Coronary artery (tissue), 2 donors: ENCODE results near the gene ARL6.

Experiments used
- DNase-seq: peaks from one replicate; pipeline ENCODE4 v3.0.0-alpha.2; 2017; ENCODE audit warnings: low spot score
- H3K27ac ChIP-seq, 2 donors: fragments of 200-600 bp; sonication (generic); one replicate each; pipeline ENCODE4 v1.5.1; 2016 to 2019
- H3K4me3 ChIP-seq: fragments of 200-600 bp; sonication (generic); 2 replicates; pipeline ENCODE4 v1.5.1; 2016; ENCODE audit warnings: mild to moderate bottlenecking, moderate library complexity
- TF ChIP-seq, protein P1 (sequence below): fragments of 200-600 bp; sonication (generic); IDR thresholded peaks from one replicate; pipeline ENCODE4 v1.5.1; 2019; ENCODE audit warnings: antibody characterized with exemption

ARL6 gene

DNA sequence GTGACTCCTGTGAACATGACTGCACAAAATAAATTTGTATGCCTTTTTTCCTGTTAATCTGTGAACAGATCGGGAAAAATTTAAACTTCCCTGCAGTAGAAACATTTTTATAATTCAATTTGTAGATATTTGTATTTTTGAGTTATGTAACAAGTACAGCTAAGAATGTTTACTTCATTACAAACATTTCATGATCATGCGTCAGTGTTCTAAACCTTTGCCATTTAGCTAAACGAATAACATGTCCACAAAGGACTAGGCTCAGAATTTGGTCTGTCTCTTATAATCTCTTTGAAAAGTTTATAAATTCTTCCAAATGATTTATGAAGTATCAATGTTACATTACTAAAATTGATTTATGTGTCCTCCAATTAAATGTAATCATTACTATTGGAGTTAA is 39.9 kb downstream of the ARL6 start:
- H3K27ac ChIP-seq: no peak overlapping the region
- no peak overlapping the region for H3K4me3 ChIP-seq
- TF ChIP-seq, protein P1, sequence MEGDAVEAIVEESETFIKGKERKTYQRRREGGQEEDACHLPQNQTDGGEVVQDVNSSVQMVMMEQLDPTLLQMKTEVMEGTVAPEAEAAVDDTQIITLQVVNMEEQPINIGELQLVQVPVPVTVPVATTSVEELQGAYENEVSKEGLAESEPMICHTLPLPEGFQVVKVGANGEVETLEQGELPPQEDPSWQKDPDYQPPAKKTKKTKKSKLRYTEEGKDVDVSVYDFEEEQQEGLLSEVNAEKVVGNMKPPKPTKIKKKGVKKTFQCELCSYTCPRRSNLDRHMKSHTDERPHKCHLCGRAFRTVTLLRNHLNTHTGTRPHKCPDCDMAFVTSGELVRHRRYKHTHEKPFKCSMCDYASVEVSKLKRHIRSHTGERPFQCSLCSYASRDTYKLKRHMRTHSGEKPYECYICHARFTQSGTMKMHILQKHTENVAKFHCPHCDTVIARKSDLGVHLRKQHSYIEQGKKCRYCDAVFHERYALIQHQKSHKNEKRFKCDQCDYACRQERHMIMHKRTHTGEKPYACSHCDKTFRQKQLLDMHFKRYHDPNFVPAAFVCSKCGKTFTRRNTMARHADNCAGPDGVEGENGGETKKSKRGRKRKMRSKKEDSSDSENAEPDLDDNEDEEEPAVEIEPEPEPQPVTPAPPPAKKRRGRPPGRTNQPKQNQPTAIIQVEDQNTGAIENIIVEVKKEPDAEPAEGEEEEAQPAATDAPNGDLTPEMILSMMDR: no peak
- no peak for DNase-seq

DNA sequence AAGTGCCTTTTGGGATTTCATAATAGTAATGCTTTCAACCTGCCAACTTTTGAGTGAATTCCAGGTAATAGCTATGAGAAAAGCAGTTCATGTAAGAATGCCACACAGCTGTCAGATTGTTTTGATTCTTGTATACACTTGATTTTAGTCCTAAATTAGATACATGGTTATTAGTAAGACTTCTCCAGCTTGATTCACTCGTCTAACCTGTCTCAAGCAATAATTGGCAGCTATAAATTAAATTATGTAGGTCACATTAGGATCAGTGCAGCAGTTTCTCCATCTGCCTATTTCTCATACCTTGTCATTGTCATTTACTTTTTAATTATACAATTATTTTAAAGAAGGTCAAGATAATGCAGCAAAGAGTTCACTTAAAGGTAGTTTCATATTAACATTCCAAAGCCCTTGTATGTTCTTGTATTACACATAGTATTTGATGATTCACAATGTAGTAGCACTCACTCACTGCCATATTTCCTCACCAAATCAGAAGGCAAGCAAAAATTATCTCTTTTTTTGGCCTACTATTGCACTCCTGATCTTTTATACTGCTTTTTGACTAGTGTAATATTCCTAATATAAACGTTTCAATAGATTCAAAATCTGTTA is 46.3 kb downstream of the ARL6 start:
- no peak overlapping the region for H3K4me3 ChIP-seq
- TF ChIP-seq, protein P1: no peak
- no peak overlapping the region for H3K27ac ChIP-seq
- DNase-seq: no peak

DNA sequence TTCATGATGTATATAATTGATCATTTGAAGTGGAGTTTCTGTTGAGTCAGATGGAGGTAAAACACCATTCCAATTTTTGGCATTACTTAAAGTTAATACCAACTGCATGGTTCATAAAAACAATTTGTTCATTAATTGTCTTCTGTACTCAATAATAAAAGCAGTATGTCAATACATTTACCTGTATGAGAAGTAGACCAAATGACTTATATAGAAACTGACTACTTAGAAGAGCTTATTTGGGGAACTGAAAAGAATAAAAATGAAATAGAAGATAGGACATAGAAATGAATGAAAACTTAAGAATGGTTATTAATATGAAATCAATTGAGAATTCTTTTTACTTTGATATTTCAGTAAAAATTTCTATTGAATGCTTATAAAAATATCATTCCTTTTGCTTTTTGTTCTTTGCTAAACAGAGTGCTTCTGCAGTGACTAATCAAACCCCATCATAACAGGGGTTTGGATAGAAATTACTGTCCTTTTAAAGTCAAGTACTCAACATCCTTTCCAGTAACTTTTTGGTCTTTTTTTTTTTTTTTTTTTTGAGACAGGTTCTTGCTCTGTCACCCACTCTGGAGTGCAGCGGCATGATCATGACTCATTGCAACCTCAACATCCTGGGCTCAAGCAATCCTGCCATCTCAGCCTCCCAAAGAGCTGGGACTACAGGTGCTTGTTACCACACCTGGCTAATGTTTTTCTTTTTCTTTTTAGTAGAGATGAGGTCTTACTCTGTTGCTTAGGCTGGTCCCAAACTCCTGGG is 50.8 kb downstream of the ARL6 start:
- TF ChIP-seq, protein P1: no peak
- DNase-seq: no peak
- no peak overlapping the region for H3K4me3 ChIP-seq
- H3K27ac ChIP-seq: no peak overlapping the region

DNA sequence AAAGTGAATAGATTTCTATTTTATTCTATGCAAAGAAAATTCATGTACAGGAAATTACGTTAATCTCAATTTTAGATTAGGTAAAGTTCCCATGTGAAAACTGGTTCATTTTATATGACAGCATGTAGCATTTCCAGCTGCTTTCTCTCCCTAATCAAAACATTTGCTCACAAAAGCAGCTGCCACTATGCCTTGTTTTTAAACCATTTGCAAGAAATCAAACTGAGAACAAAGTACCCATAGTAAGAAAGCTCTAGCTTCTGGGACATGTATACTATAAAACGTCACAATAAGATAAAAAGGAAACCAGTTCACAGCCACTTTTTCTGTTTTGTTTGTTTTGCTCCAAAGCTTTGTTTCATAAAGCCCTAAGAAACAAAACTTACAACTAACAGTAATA is 52.3 kb downstream of the ARL6 start:
- Histone ChIP-seq H3K27ac (no peak overlapping the region), H3K4me3 (no peak overlapping the region)
- TF ChIP-seq, protein P1: no peak
- no peak for DNase-seq

DNA sequence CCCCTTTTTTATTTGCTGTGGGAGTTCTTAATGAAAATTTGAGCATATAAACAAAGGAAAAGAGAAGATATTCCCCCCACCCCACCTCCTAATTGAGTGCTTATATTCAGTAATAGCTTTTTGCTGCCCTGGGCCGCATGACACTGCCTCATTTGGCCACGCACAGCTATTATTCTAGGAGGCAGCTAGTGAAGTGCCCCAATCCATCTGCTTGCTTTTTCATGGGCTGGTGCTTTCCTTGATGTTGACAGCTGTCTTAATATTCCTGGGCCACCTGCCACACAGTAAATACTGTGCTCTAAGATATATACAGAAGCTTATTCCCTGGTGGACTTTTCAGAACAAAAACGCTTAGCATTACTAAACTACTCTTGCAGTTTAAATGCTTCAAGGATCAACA is 53.4 kb downstream of the ARL6 start:
- H3K4me3 ChIP-seq: no peak overlapping the region
- H3K27ac ChIP-seq: no peak overlapping the region
- no peak for DNase-seq
- TF ChIP-seq, protein P1: no peak

DNA sequence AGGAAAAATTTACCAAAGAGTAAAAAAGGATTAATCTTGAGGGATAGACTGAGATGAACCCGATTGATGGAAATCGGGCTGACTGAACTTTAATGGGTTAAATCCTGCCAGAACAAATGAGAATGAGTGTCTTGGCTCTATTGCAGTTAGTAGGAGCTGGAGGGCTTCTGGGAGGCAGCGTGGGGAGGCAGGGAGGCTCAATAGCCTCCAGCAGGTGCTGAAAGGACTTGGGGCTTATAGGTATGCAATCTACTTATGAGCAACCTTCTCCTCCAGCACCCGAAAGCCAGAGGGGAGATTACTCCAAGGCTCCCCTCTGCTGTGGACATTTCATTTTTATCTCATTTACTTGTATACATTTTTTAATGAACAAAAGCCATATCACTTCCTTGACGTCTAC is 56.2 kb downstream of the ARL6 start:
- no peak for DNase-seq
- TF ChIP-seq, protein P1: no peak
- H3K4me3 ChIP-seq: peak overlapping the region; percentile 83
- no peak overlapping the region for H3K27ac ChIP-seq

DNA sequence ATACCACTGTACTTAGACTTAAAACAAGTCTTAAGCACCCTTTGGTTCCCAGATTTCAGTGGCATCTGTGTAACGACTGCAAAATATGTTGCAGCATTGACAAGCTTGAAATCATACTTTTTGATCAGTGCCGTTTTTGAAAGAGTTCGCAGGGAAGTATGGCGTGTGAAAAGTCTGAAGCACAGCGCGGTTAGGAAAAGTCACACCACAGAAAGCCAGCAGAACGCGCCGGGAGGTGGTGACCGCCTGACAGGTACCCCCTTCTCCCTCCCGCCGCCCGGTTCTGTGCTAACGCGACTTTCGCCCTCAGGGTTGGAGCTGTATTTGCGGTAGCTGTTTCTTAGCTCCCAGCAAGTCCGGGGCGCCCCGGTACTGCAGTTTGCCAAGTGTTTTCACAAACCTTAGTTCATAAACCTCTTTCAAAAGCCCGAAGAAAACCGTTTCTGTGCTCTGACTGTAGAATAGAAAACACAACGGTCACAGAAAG is 56.8 kb downstream of the ARL6 start:
- Histone ChIP-seq H3K27ac (peak overlapping the region; percentile 64 to 92), H3K4me3 (peak overlapping the region; percentile 83)
- TF ChIP-seq, protein P1: no peak
- DNase-seq: peak; percentile 76
